OCI-LY1 (cell line): ENCODE data around the gene PRSS35.

Experiments used
- H2AFZ ChIP-seq: fragments of 200-600 bp; sonication (generic), shearing (Covaris generic); 2 replicates; pipeline ENCODE4 v1.6.0; 2014; ENCODE audit warnings: antibody characterized with exemption, mild to moderate bottlenecking, low read length
- H3F3A ChIP-seq: fragments of 200-600 bp; sonication (generic), shearing (Covaris generic); 2 replicates; pipeline ENCODE4 v1.6.0; 2014; ENCODE audit warnings: mild to moderate bottlenecking, antibody characterized with exemption, low read length, moderate library complexity; ENCODE audit not compliant: insufficient read depth
- H3K27ac ChIP-seq: fragments of 200-600 bp; sonication (generic); 2 replicates; pipeline ENCODE4 v1.5.1; 2014; ENCODE audit warnings: low read length, mixed run types, mild to moderate bottlenecking, low read depth; ENCODE audit not compliant: poor library complexity, severe bottlenecking
- H3K27me3 ChIP-seq: fragments of 200-600 bp; sonication (generic); 2 replicates; pipeline ENCODE4 v1.6.0; 2014; ENCODE audit warnings: antibody characterized with exemption, mild to moderate bottlenecking, low read length, moderate library complexity; ENCODE audit not compliant: insufficient read depth
- H3K36me3 ChIP-seq: fragments of 200-600 bp; sonication (generic); 2 replicates; pipeline ENCODE4 v1.6.1; 2014; ENCODE audit warnings: mild to moderate bottlenecking, antibody characterized with exemption, low read length, moderate library complexity, mixed read lengths; ENCODE audit not compliant: insufficient read depth
- H3K4me1 ChIP-seq: fragments of 200-600 bp; sonication (generic); 2 replicates; pipeline ENCODE4 v1.5.1; 2014; ENCODE audit warnings: mild to moderate bottlenecking, low read length, moderate library complexity; ENCODE audit not compliant: insufficient read depth, severe bottlenecking
- H3K4me2 ChIP-seq: fragments of 200-600 bp; sonication (generic), shearing (Covaris generic); 2 replicates; pipeline ENCODE4 v1.6.1; 2014; ENCODE audit warnings: low read length
- H3K4me3 ChIP-seq: fragments of 200-600 bp; sonication (generic); 2 replicates; pipeline ENCODE4 v1.5.1; 2014; ENCODE audit warnings: low read length, low read depth, mild to moderate bottlenecking, mixed read lengths; ENCODE audit not compliant: poor library complexity, severe bottlenecking
- H3K79me2 ChIP-seq: fragments of 200-600 bp; shearing (Covaris generic); 2 replicates; pipeline ENCODE4 v1.6.1; 2016; ENCODE audit warnings: mixed run types, low read length, mixed read lengths; ENCODE audit not compliant: insufficient read depth
- H3K9ac ChIP-seq: fragments of 200-600 bp; sonication (generic), shearing (Covaris generic); 2 replicates; pipeline ENCODE4 v1.6.1; 2014; ENCODE audit warnings: mild to moderate bottlenecking, low read length, mixed read lengths
- H3K9me2 ChIP-seq: fragments of 200-600 bp; sonication (generic), shearing (Covaris generic); 2 replicates; pipeline ENCODE4 v1.6.1; 2014; ENCODE audit warnings: low read depth, mild to moderate bottlenecking, low read length, mixed read lengths
- H3K9me3 ChIP-seq: fragments of 200-600 bp; shearing (Covaris generic); 2 replicates; pipeline ENCODE4 v1.6.1; 2014; ENCODE audit warnings: low read length, mixed read lengths
- H4K20me1 ChIP-seq: fragments of 200-600 bp; sonication (generic), shearing (Covaris generic); 2 replicates; pipeline ENCODE4 v1.6.0; 2016; ENCODE audit warnings: mild to moderate bottlenecking, low read length; ENCODE audit not compliant: insufficient read depth
- CTCF ChIP-seq: fragments of 200-600 bp; sonication (generic), shearing (Covaris generic); IDR thresholded peaks from 2 replicates; pipeline ENCODE4 v1.5.1; 2017; ENCODE audit warnings: mild to moderate bottlenecking, antibody characterized with exemption, low read length, moderate library complexity, mixed read lengths
- EZH2 ChIP-seq: fragments of 200-600 bp; sonication (generic), shearing (Covaris generic); IDR thresholded peaks from 2 replicates; pipeline ENCODE4 v1.8.0; 2017; ENCODE audit warnings: borderline replicate concordance, mixed run types, mild to moderate bottlenecking, antibody characterized with exemption, low read length, moderate library complexity, mixed read lengths

The PRSS35 gene

GRCh38 chr6:83514466-83514865, 2.1 kb downstream of the PRSS35 start:
- Histone ChIP-seq H3K4me1 (no peaks in the 10 kb centered on the region), H3F3A (no peaks in the 10 kb centered on the region), H3K79me2 (no peaks in the 10 kb centered on the region), H3K27ac (no peak overlapping the region), H3K4me2 (no peak overlapping the region), H4K20me1 (no peaks in the 10 kb centered on the region), H3K36me3 (no peaks in the 10 kb centered on the region), H3K4me3 (no peak overlapping the region), H3K9ac (no peak overlapping the region), H2AFZ (no peak overlapping the region), H3K27me3 (no peaks in the 10 kb centered on the region), H3K9me2 (no peaks in the 10 kb centered on the region), H3K9me3 (no peaks in the 10 kb centered on the region)
- no peak for TF ChIP-seq CTCF
- TF ChIP-seq EZH2 = no peak

GRCh38 chr6:83514866-83515466, 2.6 kb downstream of the PRSS35 start:
- Histone ChIP-seq H3K9me2 (no peaks in the 10 kb centered on the region), H4K20me1 (no peaks in the 10 kb centered on the region), H3K79me2 (no peaks in the 10 kb centered on the region), H3K4me3 (no peak overlapping the region), H3K27me3 (no peaks in the 10 kb centered on the region), H3F3A (no peaks in the 10 kb centered on the region), H3K4me2 (no peak overlapping the region), H3K9ac (no peak overlapping the region), H2AFZ (no peak overlapping the region), H3K36me3 (no peaks in the 10 kb centered on the region), H3K27ac (no peak overlapping the region), H3K9me3 (no peaks in the 10 kb centered on the region), H3K4me1 (no peaks in the 10 kb centered on the region)
- TF ChIP-seq EZH2 (no peak), CTCF (peak; percentile 80)

- Histone ChIP-seq H3K4me1 (no peaks in the 10 kb centered on the region), H2AFZ (no peak overlapping the region), H3K4me3 (no peak overlapping the region), H3K4me2 (no peak overlapping the region), H4K20me1 (no peaks in the 10 kb centered on the region), H3K79me2 (no peaks in the 10 kb centered on the region), H3K27me3 (no peaks in the 10 kb centered on the region), H3F3A (no peaks in the 10 kb centered on the region), H3K27ac (no peak overlapping the region), H3K9me2 (no peaks in the 10 kb centered on the region), H3K9ac (no peak overlapping the region), H3K36me3 (no peaks in the 10 kb centered on the region), H3K9me3 (no peaks in the 10 kb centered on the region)
- no peak for TF ChIP-seq EZH2
- TF ChIP-seq CTCF = no peak
Measured at GRCh38 chr6:83517500-83517899, 5.2 kb downstream of the PRSS35 start.
